Activated naive CD4-positive, alpha-beta T cell treated with anti-CD3 and anti-CD28 coated beads for 36 hours (primary cell): Measurements from ENCODE around the gene TOR4A. TPM values are rescaled to one million over a fixed set of nuclear protein-coding genes. Genes with fewer than 3 reads are reported as not detected.

Experiments used
- CTCF ChIA-PET: fragments of 350-600 bp; sonication (Branson Sonifier 250); formaldehyde crosslinking; loops from one replicate; lab custom pipeline; 2021; ENCODE audit warnings: antibody characterized with exemption; lab: Charles Lee
- DNase-seq: peaks from one replicate; pipeline ENCODE4 v3.0.0-alpha.2; 2020
- H3K27ac Mint-ChIP-seq: one replicate; pipeline ENCODE4 v1.8.0; 2021; ENCODE audit warnings: mild to moderate bottlenecking, mixed read lengths
- H3K27me3 Mint-ChIP-seq: one replicate; pipeline ENCODE4 v1.8.0; 2021; ENCODE audit warnings: low read depth, mixed read lengths
- H3K36me3 Mint-ChIP-seq: one replicate; pipeline ENCODE4 v1.8.0; 2021; ENCODE audit warnings: low read depth, mixed read lengths
- H3K4me1 Mint-ChIP-seq: one replicate; pipeline ENCODE4 v1.8.0; 2021; ENCODE audit warnings: low read depth, mixed read lengths
- H3K4me3 Mint-ChIP-seq: one replicate; pipeline ENCODE4 v1.8.0; 2021; ENCODE audit warnings: mild to moderate bottlenecking, moderate library complexity, mixed read lengths
- H3K9me3 Mint-ChIP-seq: one replicate; pipeline ENCODE4 v1.8.0; 2021; ENCODE audit warnings: mixed read lengths
- intact Hi-C: fragments of 100-400 bp; cut with micrococcal nuclease; formaldehyde crosslinking; loops from one replicate; pipeline ENCODE4 v1.15.1; 2023
- total RNA-seq, 2 experiments: library from RNA; stranded (reverse); gene quantifications; one replicate each; pipeline ENCODE4 v1.2.3, GENCODE V29; 2021

The TOR4A gene
- total RNA-seq, 2 experiments from 2014 or later: 0.93 to 1.1 TPM

DNA sequence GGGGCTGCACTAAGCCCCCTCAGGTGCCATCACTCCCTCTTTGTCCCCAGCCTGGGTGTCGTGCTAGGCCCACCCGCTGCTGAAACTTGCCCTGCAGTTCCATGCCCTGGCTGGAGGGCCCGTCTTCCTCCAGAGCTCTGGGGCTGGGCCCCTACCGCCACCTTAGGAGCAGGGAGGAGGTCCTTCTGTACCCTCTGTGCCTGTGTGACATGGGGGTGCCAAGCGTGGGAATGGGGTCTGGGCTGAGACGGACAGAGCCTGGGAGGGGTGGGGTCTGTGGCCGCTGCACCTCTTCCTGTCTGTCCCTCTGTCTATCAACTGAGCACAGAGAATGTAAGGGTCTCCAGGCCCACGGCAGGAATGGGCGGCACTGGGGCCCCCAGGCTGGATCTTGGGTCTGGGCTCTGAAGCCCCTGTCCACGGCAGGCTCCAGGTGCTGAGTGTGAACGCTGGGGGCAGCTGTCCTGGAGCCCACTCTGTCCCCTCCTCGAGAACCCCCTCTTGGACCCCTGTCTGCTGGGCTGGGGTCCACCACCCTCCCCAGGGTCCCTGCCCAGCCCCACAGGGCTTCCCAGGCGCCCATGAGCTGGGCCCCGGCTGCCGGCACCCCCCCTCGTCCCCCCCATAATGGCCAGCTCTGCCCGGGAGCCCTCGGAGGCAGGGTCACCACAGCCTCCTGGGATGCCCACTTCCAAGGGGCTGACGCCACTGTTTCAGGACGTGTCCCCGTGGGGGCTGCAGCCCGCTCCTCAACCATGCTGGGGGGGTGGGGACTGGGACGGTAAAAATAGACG, 40.4 kb downstream of the TOR4A start:
- no peak overlapping the region for H3K27ac Mint-ChIP-seq
- no peak overlapping the region for H3K4me3 Mint-ChIP-seq
- no peaks in the 10 kb centered on the region for H3K36me3 Mint-ChIP-seq
- CTCF ChIA-PET: no interaction called here
- H3K9me3 Mint-ChIP-seq: no peaks in the 10 kb centered on the region
- intact Hi-C loops: no loop called here
- peaks cover 3% of the 10 kb centered on the region for H3K27me3 Mint-ChIP-seq
- no peak for DNase-seq
- peaks cover 4% of the 10 kb centered on the region for H3K4me1 Mint-ChIP-seq

DNA sequence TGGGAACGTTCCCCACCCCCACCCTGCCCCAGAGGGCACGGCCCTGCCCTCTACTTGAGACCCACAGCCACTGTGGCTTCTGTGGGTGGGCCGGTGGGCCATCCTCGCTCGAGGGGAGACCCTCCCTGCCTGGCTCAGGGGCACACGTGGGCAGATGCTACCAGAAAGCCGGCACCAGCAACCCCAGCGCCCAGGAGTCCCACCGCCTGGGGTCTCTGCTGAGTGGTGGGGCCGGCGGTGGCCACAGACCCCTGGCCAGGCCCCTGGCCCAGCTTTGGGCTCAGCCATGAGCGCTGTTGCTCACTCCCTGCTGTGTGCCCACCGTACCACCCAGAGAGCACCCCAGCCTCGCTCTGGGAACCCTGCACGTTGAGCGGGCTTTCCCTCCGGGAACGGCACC, 41.1 kb downstream of the TOR4A start:
- CTCF ChIA-PET: no interaction called here
- no peaks in the 10 kb centered on the region for H3K36me3 Mint-ChIP-seq
- intact Hi-C loops: no loop called here
- peaks cover 3% of the 10 kb centered on the region for H3K27me3 Mint-ChIP-seq
- no peak overlapping the region for H3K4me3 Mint-ChIP-seq
- H3K27ac Mint-ChIP-seq: no peak overlapping the region
- peaks cover 4% of the 10 kb centered on the region for H3K4me1 Mint-ChIP-seq
- no peaks in the 10 kb centered on the region for H3K9me3 Mint-ChIP-seq
- no peak for DNase-seq

DNA sequence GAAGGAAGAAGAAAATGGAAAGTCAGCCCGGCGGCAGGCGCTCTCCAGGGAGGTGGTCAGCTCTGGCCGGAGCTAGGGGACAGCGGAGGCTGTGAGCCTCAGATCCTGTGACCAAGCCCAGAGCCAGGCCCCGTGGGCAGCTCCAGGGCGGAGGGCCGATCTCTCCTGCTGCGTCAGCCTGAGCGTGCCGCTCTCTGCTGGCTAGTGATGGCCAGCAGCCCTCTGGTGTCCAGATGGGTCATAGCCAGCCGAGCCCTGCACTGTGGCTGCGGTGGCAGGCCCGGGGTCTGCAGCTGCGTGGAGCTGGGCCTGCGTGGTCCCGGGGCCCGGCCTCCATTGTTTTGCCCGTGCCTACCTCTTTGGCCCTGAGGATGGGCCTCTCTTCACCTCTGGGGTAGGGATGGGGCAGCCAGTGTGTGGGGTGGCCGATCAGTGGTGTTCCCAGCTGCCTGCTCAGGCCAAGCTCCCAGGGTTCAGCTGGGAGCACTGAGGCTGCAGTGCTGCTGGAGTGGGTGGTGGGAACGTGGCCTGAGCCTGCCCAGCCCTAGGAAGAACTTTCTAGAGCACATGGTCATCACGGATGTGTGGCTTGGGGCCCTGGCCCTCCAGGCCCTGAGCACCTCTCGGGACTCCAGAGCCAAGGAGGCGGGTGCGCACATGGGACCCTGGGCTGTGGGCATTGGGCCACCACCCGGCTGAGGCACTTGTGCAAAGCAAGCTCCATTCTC, 41.6 kb downstream of the TOR4A start:
- CTCF ChIA-PET: no interaction called here
- DNase-seq: no peak
- H3K9me3 Mint-ChIP-seq: no peaks in the 10 kb centered on the region
- H3K4me1 Mint-ChIP-seq: peaks cover 4% of the 10 kb centered on the region
- intact Hi-C loops: no loop called here
- H3K27me3 Mint-ChIP-seq: peaks cover 3% of the 10 kb centered on the region
- H3K36me3 Mint-ChIP-seq: no peaks in the 10 kb centered on the region
- H3K4me3 Mint-ChIP-seq: no peak overlapping the region
- no peak overlapping the region for H3K27ac Mint-ChIP-seq

DNA sequence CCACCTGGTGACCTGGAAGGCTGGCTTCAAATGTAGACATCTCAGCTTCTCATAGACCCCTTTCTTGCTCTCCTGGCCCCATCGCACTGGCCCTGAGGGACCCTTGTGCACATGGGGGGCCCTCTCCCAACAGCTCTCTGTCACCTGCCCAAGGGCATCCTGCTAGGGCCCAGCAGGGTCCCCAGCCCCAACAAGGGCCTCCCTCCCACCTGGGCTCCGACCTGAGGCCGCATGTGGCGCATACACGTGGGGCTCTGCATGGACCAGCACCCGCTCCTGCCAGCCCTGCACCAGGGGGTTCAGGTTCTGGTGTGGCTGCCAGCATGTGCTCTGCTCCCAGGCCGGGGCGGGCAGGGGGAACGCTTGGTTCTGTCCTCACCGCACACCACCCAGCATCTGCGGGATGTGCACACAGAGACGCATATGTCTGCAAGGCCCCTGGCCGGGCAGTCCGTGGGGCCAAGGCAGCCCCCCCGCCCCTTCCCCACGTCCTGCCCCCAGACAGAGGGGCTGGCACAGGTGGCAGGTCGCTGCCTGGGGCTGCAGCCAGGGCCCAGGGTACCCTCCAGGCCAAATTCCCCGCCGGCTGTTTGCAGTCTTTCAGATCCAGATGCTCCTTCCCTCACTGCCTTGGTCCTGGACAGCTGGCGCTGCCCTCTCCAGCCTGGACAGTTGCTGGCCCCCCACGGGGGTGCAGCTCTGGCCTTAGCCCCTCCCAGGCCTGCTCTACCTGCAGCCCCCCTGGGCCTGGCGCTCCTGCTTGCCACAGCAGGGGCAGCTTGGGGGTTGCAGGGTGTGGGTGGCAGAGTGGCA, 42.4 kb downstream of the TOR4A start:
- no peaks in the 10 kb centered on the region for H3K9me3 Mint-ChIP-seq
- no peak for DNase-seq
- intact Hi-C loops: no loop called here
- CTCF ChIA-PET: no interaction called here
- H3K27me3 Mint-ChIP-seq: peaks cover 4% of the 10 kb centered on the region
- no peaks in the 10 kb centered on the region for H3K36me3 Mint-ChIP-seq
- no peak overlapping the region for H3K4me3 Mint-ChIP-seq
- H3K27ac Mint-ChIP-seq: no peak overlapping the region
- peaks cover 4% of the 10 kb centered on the region for H3K4me1 Mint-ChIP-seq

DNA sequence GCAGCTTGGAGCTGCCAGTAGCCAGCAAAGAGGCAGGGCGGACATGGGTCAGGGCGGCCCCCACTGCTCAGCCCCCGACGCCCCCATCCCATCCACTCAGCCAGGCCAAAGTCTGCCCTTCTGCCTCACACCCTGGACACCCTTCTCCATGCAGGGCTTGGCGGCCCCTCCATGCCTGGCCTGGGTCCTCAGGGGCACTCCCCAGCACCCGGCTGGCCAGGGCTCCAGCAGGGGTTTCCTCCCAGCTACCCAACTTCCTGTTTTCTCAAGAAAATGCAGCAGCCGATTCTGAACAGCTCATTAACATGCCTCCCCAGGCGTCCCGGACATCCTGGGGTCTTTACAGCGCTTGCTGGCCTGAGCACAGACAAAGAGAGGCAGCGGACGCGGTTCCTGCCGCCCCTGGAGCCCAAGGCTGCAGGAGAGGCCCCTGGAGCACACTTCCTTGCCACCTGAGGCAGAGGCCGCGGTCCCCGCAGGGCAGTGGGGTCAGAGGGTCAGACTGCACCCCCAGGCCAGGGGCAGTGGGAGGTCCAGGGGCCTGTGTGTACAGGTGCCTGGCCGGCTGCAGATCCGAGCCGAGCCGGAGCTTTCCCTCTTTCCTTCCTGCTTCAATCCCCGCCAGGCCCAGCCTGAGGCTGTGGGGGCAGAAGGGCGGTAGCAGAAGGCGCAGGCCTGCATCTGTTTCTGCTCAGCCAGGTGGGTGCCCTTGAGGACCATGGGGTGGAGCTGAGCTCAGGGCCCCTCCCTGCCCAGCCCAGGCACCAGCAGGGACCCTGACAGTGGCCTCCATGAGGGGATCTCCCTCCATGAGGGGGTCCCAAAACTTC, 43.2 kb downstream of the TOR4A start:
- CTCF ChIA-PET: interaction anchor here (1.3 kb wide), 1 partner anchor 19 kb away, joined by 3 read pairs; the partner anchor contains the start of gene NRARP
- no peak for DNase-seq
- H3K9me3 Mint-ChIP-seq: no peaks in the 10 kb centered on the region
- no peaks in the 10 kb centered on the region for H3K36me3 Mint-ChIP-seq
- peaks cover 4% of the 10 kb centered on the region for H3K4me1 Mint-ChIP-seq
- no peak overlapping the region for H3K27ac Mint-ChIP-seq
- intact Hi-C loops: no loop called here
- H3K27me3 Mint-ChIP-seq: peaks cover 6% of the 10 kb centered on the region
- no peak overlapping the region for H3K4me3 Mint-ChIP-seq

DNA sequence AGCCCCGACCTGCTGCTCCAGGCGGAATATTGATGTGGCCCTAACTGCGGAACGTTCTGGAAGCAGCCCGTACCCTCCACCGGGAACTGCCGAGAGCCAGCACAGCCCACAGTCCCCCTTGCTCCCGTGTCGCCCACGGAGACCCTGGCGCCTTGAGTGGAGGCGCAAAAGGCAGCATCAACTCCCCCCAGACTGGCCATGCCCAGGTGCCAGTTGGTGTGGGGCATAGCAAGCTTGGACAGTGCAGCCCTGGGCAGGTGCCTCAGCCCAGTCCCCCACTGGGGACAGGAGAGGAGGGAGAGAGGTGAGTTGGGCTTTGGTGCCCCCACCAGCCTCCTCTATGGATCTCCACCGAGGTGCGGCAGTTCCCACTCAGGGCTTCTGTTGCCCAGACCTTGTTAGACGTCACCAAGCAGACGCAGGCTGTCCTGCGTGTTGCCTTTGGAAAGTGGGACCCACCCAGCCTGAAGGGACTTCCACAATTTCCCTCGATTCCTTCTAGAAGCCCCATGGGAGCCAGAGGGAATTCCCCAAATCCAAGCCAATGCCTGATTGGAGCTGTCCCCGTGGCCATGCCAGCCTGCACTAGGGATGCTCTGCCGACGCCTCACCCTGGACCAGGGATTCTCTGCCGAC, 44.3 kb downstream of the TOR4A start:
- no peak for DNase-seq
- Mint-ChIP-seq H3K36me3 (no peaks in the 10 kb centered on the region), H3K27me3 (peaks cover 8% of the 10 kb centered on the region), H3K4me1 (peaks cover 12% of the 10 kb centered on the region), H3K9me3 (no peaks in the 10 kb centered on the region), H3K27ac (no peak overlapping the region), H3K4me3 (no peak overlapping the region)
- CTCF ChIA-PET: interaction anchor here (1.3 kb wide), 1 partner anchor 20 kb away, joined by 3 read pairs; the partner anchor contains the start of gene NRARP
- intact Hi-C loops: no loop called here

DNA sequence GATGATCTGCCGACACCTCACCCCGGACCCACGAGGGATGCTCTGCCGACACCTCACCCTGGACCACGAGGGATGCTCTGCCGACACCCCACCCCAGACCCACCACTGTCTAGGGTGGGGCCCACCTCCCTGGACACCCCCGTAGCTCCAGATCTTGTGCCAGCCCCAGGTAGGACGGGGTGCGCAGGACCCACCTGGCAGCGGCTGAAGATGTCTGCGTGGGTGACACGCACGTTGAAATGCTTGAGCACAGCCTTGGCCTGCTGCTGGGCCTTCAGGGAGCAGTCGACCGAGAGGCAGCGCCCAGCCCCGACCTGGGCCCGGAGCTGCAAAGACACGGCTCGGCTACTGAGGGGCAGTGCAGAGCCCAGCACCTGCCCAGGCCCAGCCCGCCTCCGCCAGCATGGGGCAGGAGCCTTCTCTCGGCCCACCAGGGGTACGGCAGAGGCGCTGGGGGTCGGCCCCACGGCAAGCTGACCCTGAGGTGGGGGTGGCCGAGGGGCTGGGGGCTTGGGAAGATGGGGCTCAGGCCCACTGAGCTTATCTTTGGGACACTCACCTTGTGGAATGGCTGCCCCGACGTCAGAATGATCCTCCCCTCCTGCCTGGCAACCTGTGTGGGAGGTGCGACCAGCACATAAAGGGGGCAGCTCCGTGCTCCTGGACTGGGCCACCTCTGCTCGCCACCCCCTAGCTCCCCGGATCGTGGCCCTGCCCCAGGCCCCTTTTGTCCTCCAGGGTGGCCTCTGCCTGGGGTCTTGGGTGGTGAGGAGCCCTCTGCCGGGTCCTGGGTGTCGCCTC, 46.2 kb downstream of the TOR4A start:
- Mint-ChIP-seq H3K36me3 (no peaks in the 10 kb centered on the region), H3K9me3 (peaks cover 3% of the 10 kb centered on the region), H3K27ac (no peak overlapping the region), H3K27me3 (peaks cover 11% of the 10 kb centered on the region), H3K4me1 (peaks cover 15% of the 10 kb centered on the region), H3K4me3 (no peak overlapping the region)
- intact Hi-C loops: no loop called here
- CTCF ChIA-PET: no interaction called here
- no peak for DNase-seq

DNA sequence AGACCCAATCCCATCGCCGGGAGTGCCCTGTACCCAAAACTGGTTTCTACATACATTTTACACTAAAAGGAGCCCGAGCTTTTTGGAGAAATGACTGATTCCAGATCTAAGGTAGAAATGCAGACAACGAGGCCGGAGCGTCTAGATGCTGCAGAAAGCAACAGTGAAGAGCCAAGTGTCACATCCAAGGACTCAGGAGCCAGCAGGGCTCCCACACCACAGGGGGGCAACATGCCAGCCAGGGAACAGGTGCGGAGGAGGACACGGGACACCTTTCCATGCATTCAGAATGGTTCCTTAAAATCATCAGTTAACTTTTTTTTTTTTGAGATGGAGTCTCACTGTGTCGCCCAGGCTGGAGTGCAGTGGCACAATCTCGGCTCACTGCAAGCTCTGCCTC, 47.6 kb downstream of the TOR4A start:
- no peak overlapping the region for H3K27ac Mint-ChIP-seq
- H3K4me3 Mint-ChIP-seq: no peak overlapping the region
- H3K27me3 Mint-ChIP-seq: peaks cover 11% of the 10 kb centered on the region
- intact Hi-C loops: no loop called here
- peaks cover 15% of the 10 kb centered on the region for H3K4me1 Mint-ChIP-seq
- CTCF ChIA-PET: interaction anchor here (0.6 to 0.8 kb wide), 2 partner anchors 23 to 65 kb away, joined by 3 to 4 read pairs; partner anchors contain the start of gene NRARP
- DNase-seq: no peak
- no peaks in the 10 kb centered on the region for H3K36me3 Mint-ChIP-seq
- peaks cover 3% of the 10 kb centered on the region for H3K9me3 Mint-ChIP-seq

DNA sequence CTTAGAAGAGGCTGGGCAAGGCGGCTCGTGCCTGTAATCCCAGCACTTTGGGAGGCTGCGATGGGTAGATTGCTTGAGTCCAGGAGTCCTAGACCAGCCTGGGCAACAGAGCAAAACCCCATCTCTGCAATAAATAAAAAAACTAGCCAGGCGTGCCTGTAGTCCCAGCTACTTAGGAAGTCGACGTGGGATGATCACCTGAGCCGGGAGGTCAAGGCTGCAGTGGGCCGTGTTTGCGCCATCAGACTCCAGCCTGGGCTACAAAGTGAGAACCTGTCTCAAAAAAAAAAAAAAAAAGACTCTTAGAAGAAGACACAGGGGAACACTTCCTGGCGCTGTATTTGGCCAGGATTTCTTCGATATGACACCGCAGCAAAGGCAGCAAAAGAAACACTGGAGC, 48.3 kb downstream of the TOR4A start:
- H3K4me3 Mint-ChIP-seq: no peak overlapping the region
- peaks cover 3% of the 10 kb centered on the region for H3K9me3 Mint-ChIP-seq
- CTCF ChIA-PET: no interaction called here

DNA sequence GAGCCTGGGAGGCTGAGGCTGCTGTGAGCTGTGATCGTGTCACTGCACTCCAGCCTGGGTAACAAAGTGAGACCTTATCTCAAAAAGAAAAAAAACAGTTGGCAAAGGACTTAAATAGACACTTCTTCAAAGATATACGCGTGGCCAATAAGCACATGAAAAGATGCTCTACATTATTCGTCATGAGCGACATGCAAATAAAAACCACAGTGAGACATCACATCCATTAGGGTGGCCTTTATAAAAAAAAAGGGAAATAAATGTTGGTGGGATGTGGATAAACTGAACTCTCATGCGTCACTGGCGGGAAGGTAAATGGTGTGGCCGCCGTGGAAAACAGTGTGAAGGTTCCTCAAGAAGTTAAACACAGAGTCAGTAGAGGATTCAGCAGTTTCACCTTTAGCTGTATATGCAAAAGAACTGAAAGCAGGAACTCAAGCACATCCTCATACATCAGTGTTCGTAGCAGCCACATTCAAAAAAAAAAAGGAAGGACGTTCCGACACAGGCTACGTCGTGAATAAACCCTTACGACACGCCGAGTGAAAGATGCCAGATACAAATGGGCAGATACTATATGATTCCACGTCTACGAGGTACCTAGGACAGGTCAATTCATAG, 49.0 kb downstream of the TOR4A start:
- H3K36me3 Mint-ChIP-seq: no peaks in the 10 kb centered on the region
- intact Hi-C loops: no loop called here
- H3K27me3 Mint-ChIP-seq: peaks cover 11% of the 10 kb centered on the region
- H3K4me1 Mint-ChIP-seq: peaks cover 11% of the 10 kb centered on the region
- H3K27ac Mint-ChIP-seq: no peak overlapping the region
- CTCF ChIA-PET: no interaction called here
- no peak for DNase-seq
- H3K9me3 Mint-ChIP-seq: peaks cover 3% of the 10 kb centered on the region
- peak overlapping the region; percentile 10 for H3K4me3 Mint-ChIP-seq

More for the DNA sequence above, 48.3 kb downstream of the TOR4A start:
- DNase-seq: no peak
- intact Hi-C loops: no loop called here
- no peaks in the 10 kb centered on the region for H3K36me3 Mint-ChIP-seq
- H3K27me3 Mint-ChIP-seq: peaks cover 11% of the 10 kb centered on the region
- no peak overlapping the region for H3K27ac Mint-ChIP-seq
- H3K4me1 Mint-ChIP-seq: peaks cover 11% of the 10 kb centered on the region
